Erythroblast (primary cell): ENCODE results near the gene P2RX2.

Experiments
- DNase-seq, 2 experiments: peaks; one replicate each; lab custom pipeline; 2025; lab: John Stamatoyannopoulos, UW
- GATA1 ChIP-seq: IDR thresholded peaks from 2 replicates; pipeline ENCODE4 v1.6.1; 2011; ENCODE audit warnings: low read depth, mild to moderate bottlenecking, control low read depth, low read length, moderate library complexity
- POLR2A ChIP-seq: IDR thresholded peaks from 2 replicates; pipeline ENCODE4 v1.6.1; 2011; ENCODE audit warnings: mild to moderate bottlenecking, low read length

Gene P2RX2

GRCh38 chr12:132657004-132657727 is 38.6 kb downstream of the P2RX2 start:
- no peak for DNase-seq
- no peak for TF ChIP-seq GATA1
- no peak for TF ChIP-seq POLR2A

DNA sequence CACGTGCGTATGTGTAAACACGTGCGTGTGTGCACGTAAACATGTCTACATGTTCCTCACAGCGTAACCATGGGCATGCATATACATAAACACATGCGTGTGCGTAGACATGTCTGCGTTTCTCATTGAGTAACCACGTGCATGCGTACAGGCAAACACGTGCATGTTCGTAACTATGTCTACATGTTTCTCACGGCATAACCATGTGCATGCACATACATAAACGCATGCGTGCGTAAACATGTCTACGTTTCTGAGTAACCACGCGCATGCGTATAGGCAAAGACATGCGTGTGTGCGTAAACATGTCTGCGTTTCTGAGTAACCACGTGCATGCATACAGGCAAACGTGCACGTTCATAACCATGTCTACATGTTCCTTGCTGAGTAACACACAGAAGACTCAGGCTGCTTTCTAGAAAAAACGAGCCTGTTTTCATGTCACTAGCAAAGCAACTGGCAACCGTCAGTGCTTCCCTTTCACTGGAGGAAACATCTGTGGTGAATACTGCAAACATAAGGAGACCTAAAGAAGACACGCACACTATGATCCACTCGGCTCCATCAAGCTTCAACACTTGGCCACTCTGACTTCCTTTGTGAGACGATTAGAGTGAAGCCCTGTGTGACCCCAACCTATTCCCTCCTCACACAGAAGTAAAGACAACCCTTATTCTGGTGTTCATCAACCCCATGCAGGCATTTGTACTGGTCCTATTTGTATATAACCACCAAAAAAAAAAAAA is 39.7 kb downstream of the P2RX2 start:
- no peak for DNase-seq
- TF ChIP-seq GATA1 (no peak), POLR2A (no peak)

DNA sequence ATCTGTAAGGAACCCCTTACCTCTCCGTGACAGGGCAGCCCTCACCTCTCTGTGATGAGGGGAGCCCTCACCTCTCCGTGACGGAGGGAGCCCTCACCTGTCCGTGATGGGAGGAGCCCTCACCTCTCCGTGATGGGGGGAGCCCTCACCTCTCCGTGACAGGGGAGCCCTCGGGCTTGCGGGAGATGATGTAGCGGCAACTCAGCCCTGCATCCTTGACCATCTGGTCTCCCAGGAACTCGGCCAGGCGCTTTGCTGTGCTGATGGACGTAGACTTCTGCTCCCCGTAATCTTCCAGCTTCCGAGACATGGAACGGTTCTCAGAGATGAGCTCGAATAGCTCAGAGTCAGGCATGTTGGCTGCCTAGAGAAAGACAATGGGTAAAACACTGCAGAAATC is 40.6 kb downstream of the P2RX2 start:
- DNase-seq, result no peak
- TF ChIP-seq GATA1, result no peak
- TF ChIP-seq POLR2A, result no peak

DNA sequence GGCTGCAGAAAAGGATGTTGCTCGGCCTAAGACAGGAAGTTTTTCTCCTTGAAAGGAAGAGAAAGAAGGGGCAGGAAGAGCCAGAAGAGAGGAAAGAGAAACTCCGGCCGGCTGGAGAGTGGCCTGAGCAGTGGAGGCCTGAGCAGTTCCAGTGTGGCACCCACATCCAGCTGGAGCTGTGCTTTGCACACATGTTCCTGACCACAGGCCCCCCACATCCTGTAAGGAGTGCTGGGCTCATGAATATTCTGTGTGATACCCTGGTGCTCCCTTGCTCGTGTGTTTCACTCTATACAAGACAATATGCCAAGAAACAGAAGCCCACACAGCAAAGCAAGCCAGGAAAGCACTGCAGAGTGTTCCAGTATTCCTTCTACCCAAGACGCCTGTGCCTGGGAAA is 41.5 kb downstream of the P2RX2 start:
- DNase-seq, result no peak
- TF ChIP-seq GATA1 (no peak), POLR2A (no peak)

DNA sequence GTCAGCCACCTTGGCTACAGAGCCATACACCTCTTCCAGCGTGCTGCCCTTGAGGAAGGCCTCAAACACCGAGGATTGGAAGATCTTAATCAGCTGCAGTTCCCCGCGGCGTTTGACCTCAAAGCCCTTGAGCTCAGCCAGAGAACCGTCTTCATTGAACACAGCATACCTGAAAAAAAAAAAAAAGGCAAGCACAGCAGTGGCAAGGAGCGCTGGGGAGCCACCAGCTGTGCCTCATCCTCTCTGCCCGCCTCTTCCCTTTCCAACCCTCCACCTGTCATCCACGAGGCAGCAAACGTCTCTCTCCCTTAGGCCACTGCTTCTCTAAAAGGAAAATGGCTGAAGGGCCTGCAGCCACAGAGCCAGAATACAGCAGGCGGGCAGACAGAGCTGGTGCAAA is 42.4 kb downstream of the P2RX2 start:
- no peak for DNase-seq
- TF ChIP-seq GATA1 (no peak), POLR2A (no peak)

- no peak for DNase-seq
- TF ChIP-seq POLR2A, result no peak
- TF ChIP-seq GATA1, result no peak
Measured at GRCh38 chr12:132661972-132662371, 43.4 kb downstream of the P2RX2 start.

DNA sequence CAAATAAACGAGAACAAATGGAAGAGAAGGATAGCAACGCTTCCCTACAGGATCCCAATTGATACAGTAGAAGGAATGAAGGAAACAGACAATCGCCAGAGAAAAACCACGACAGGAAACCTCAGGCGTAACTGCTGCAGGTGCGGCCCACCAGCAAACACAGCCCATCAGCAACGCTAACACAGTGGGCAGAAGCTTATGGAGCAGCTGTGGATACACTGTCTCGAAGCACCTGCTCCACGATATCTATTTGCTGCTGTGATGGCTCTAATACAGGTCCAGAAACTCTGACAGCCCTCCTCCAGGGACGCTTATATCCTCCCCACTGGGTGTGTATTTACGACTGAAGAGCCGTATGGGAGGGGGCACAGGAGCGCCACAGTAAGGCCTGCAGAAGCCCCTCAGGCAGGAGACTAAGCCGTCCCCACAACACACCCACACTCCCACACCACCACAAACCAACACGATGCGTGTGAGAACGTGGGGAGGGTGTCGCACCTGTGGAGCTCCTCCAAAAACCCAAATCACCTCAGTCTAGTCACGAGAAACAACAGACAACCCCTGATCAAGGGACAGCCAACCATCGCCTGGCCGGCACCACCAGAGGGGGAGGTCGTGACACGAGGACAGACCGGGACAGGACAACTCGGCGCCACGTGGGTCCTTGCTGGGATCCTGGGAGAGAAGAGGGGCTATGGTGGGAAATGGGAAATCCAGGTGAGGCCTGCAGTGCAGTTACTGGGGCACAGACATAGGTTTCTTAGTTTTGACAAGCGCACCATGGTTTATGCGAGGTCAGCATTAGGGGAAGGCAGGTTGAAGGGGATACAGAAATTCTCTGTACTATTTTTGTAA is 44.6 kb downstream of the P2RX2 start:
- TF ChIP-seq GATA1 (no peak), POLR2A (no peak)
- no peak for DNase-seq

GRCh38 chr12:132664206-132665148 is 45.9 kb downstream of the P2RX2 start:
- no peak for DNase-seq
- TF ChIP-seq GATA1 (no peak), POLR2A (no peak)

- TF ChIP-seq GATA1 (no peak), POLR2A (no peak)
- no peak for DNase-seq
Measured at GRCh38 chr12:132665149-132665491, 46.5 kb downstream of the P2RX2 start.

DNA sequence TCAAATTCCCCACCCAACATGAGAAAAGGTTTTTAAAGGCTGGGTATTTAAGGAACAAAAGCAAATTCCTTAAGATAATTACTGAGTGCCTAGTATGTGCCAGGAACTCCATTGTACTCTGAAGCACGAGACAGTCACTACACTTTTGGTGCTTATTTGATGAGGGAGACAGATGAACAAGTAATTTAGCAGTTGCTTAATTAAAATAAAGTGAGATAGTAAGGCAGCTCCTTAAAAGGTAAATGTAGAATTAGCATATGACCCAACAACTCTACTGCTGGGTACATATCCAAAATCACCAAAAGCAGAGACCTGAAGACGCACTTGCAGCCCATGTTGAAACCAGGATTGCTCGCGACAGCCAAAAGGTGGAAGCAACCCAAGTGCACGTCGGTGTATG is 47.2 kb downstream of the P2RX2 start:
- no peak for DNase-seq
- TF ChIP-seq POLR2A, result no peak
- TF ChIP-seq GATA1, result no peak

- no peak for TF ChIP-seq GATA1
- TF ChIP-seq POLR2A, result no peak
- DNase-seq, result no peak
Measured at GRCh38 chr12:132668191-132669088, 49.9 kb downstream of the P2RX2 start.
